GM23248 (cell line): Measurements from ENCODE around the gene CHMP4A.

Experiments used
- EZH2 ChIP-seq: fragments of 200-600 bp; sonication (generic); IDR thresholded peaks from 2 replicates; pipeline ENCODE4 v1.6.1; 2018; ENCODE audit warnings: antibody characterized with exemption, mild to moderate bottlenecking; ENCODE audit not compliant: insufficient read depth, poor library complexity, severe bottlenecking
- EZH2phosphoT487 ChIP-seq: fragments of 200-600 bp; sonication (generic); IDR thresholded peaks from 2 replicates; pipeline ENCODE4 v1.6.1; 2018; ENCODE audit warnings: antibody characterized with exemption, moderate library complexity, mild to moderate bottlenecking, low read depth; ENCODE audit not compliant: insufficient read depth

DNA sequence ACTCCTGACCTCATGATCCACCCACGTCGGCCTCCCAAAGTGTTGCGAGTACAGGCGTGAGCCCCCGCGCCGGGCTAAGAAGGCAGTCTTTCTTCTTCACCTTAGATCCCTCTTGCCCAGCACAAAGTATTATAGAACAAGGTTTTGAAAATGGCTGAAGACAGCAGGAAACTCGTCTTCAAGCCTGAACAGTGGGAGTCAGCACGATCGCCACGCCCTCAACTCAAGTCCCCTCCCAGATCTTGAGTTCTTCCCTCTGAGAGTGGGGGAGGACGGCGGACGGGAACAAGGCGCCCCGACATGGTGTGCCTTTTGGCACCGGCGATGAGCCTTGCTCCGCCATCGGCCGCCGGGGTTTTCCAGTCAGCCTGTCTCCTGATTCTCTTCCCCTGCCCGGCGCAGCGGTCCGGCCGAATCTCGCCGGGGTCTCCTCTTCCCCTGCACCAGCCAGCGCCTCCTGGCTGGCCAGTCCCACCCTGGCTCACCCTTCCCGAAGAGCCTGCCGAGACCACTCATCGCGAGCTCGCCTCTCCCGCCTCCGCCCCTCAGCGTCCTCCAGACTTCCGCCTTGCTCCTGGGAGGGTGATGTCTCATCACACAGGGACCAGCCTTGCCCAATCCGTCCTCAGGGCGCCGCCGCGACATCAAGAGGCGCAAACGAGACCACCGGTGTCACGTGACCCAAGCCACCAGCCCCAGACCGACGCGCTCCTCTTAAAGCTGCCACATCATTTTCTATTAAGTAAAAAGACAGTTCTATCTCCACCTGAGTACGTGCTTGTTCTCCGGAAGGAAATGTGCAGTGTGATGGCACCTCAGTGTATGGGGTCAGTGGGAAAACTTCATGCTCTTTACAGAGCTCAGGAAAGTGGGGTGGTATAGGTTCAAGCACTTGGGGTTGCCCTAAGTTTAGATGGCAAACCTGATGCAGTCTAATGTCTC is at the start of gene CHMP4A:
- TF ChIP-seq EZH2: no peak
- no peak for TF ChIP-seq EZH2phosphoT487
